T-cell (primary cell): ENCODE measurements around the gene SLC14A1. TPM values are rescaled to one million over a fixed set of nuclear protein-coding genes. Genes with fewer than 3 reads are reported as not detected.

Experiments
- ATAC-seq, 4 experiments: fragments of 200-7000 bp in 3 of 4; fragments of 150-1000 bp in 1 of 4; cut with Tn5 transposase; replicated peaks in 1 of 4; 1 replicate in 3 of 4; 2 replicates in 1 of 4; pipeline ENCODE4 v1.10.0; 2021; ENCODE audit warnings: moderate library complexity in 3 of 4, mild to moderate bottlenecking in 2 of 4, moderate number of reproducible peaks in 1 of 4
- CTCF ChIA-PET, 2 donors: fragments of 300-600 bp; sonication (Branson Sonifier 250); formaldehyde crosslinking; loops; one replicate each; lab custom pipeline; 2022; ENCODE audit warnings: antibody characterized with exemption in 2 of 2; lab: Charles Lee
- POLR2A ChIA-PET, 2 donors: fragments of 300-600 bp; sonication (Branson Sonifier 250); formaldehyde crosslinking; loops; one replicate each; lab custom pipeline; 2022; ENCODE audit warnings: antibody characterized with exemption in 2 of 2; lab: Charles Lee
- DNase-seq, 35 experiments: peaks; one replicate each; pipeline versions ENCODE4 v3.0.0 to v3.0.0-alpha.2; 2013 to 2023
- H3K27ac ChIP-seq: one replicate; pipeline ENCODE4 v1.5.1; 2013; ENCODE audit warnings: low read length
- H3K27me3 ChIP-seq, 2 experiments: replicated peaks in 1 of 2; 1 replicate in 1 of 2; 2 replicates in 1 of 2; pipeline versions ENCODE4 v1.6.1 to v1.7.0; 2013; ENCODE audit warnings: low read length in 1 of 2, mixed read lengths in 1 of 2; ENCODE audit not compliant: control insufficient read depth in 2 of 2, insufficient read depth in 2 of 2; ENCODE audit errors: extremely low read depth in 1 of 2
- H3K36me3 ChIP-seq, 2 donors: 1 replicate in 1 of 2; 2 replicates in 1 of 2; pipeline versions ENCODE4 v1.6.1 to v1.7.0; 2013; ENCODE audit warnings: low read length in 1 of 2; ENCODE audit not compliant: control insufficient read depth in 2 of 2, insufficient read depth in 1 of 2; ENCODE audit errors: extremely low read depth in 1 of 2
- H3K4me1 ChIP-seq, 2 experiments: 1 replicate in 1 of 2; 2 replicates in 1 of 2; pipeline versions ENCODE4 v1.6.1 to v1.7.0; 2013; ENCODE audit warnings: low read length in 2 of 2, mixed read lengths in 1 of 2; ENCODE audit not compliant: insufficient read depth in 2 of 2, control insufficient read depth in 1 of 2; ENCODE audit errors: extremely low read depth in 1 of 2
- H3K4me3 ChIP-seq, 2 donors: 1 replicate in 1 of 2; 2 replicates in 1 of 2; pipeline versions ENCODE4 v1.5.1 to v1.7.0; 2013; ENCODE audit warnings: mild to moderate bottlenecking in 2 of 2, low read length in 1 of 2, moderate library complexity in 1 of 2; ENCODE audit not compliant: control insufficient read depth in 1 of 2; ENCODE audit errors: extremely low read depth in 1 of 2
- H3K9me3 ChIP-seq: 2 replicates; pipeline ENCODE4 v1.7.0; 2013
- H3K27ac Mint-ChIP-seq, 2 donors: one replicate each; pipeline ENCODE4 v1.8.0; 2020 to 2021; ENCODE audit warnings: mild to moderate bottlenecking in 2 of 2, mixed read lengths in 2 of 2
- H3K27me3 Mint-ChIP-seq, 2 donors: one replicate each; pipeline ENCODE4 v1.8.0; 2021 to 2022; ENCODE audit warnings: mixed read lengths in 2 of 2
- H3K36me3 Mint-ChIP-seq: one replicate; pipeline ENCODE4 v1.8.0; 2021; ENCODE audit warnings: mixed read lengths
- H3K4me1 Mint-ChIP-seq, 3 donors: one replicate each; pipeline ENCODE4 v1.8.0; 2020 to 2022; ENCODE audit warnings: mixed read lengths in 3 of 3, mild to moderate bottlenecking in 1 of 3
- H3K4me3 Mint-ChIP-seq, 3 donors: one replicate each; pipeline ENCODE4 v1.8.0; 2020 to 2022; ENCODE audit warnings: mild to moderate bottlenecking in 3 of 3, mixed read lengths in 3 of 3, moderate library complexity in 3 of 3
- H3K9me3 Mint-ChIP-seq, 3 donors: one replicate each; pipeline ENCODE4 v1.8.0; 2020 to 2022; ENCODE audit warnings: mixed read lengths in 3 of 3
- WGBS: methylation state at CpG from one replicate; pipeline ENCODE4 v1.1.5; 2013; ENCODE audit warnings: missing lambda C conversion rate; ENCODE audit not compliant: insufficient coverage; 5-methylcytosine and 5-hydroxymethylcytosine counted together
- total RNA-seq, 35 experiments: library from RNA in 6 of 35; stranded (reverse) in 6 of 35; fragments of 120-200 nt in 1 of 35; gene quantifications; one replicate each; pipeline versions ENCODE4 v1.2.1 to v1.2.4 and lab custom pipeline; 2013 to 2026

SLC14A1 gene
- total RNA-seq, 5 donors from 2014 or later (not counting 1 experiment from before 2014, with no cell fraction given) = 1.8 to 30.8 (median 2.7) TPM

- H3K27ac Mint-ChIP-seq = no peak overlapping the region
- no peaks in the 10 kb centered on the region for H3K9me3 Mint-ChIP-seq
- peaks cover 0 to 7% (median 0%) of the 10 kb centered on the region in 3 donors for H3K4me1 Mint-ChIP-seq
- ChIA-PET CTCF (no interaction called here), POLR2A (no interaction called here)
- H3K36me3 Mint-ChIP-seq = no peaks in the 10 kb centered on the region
- Histone ChIP-seq H3K4me3 (no peak overlapping the region), H3K27ac (no peak overlapping the region), H3K36me3 (no peaks in the 10 kb centered on the region), H3K9me3 (no peaks in the 10 kb centered on the region), H3K27me3 (peaks cover 0 to 4% of the 10 kb centered on the region in 2 experiments), H3K4me1 (no peaks in the 10 kb centered on the region)
- ATAC-seq (no peak), DNase-seq (no peak)
- WGBS = 71% methylated on average over 1 of the region's 2 CpGs
- no peak overlapping the region for H3K4me3 Mint-ChIP-seq
- peaks cover 12 to 13% of the 10 kb centered on the region in 2 donors for H3K27me3 Mint-ChIP-seq
Measured at GRCh38 chr18:45765796-45766195, 41.8 kb downstream of the SLC14A1 start.

- Histone ChIP-seq H3K27me3 (peaks cover 0 to 12% of the 10 kb centered on the region in 2 experiments), H3K36me3 (no peaks in the 10 kb centered on the region), H3K27ac (no peak overlapping the region), H3K4me1 (peaks cover 11 to 28% of the 10 kb centered on the region in 2 experiments), H3K4me3 (no peak overlapping the region), H3K9me3 (no peaks in the 10 kb centered on the region)
- Mint-ChIP-seq H3K4me3 (no peak overlapping the region), H3K4me1 (peaks cover 18 to 46% (median 33%) of the 10 kb centered on the region in 3 donors), H3K27ac (no peak overlapping the region), H3K9me3 (no peaks in the 10 kb centered on the region), H3K27me3 (peaks cover 12 to 17% of the 10 kb centered on the region in 2 donors), H3K36me3 (no peaks in the 10 kb centered on the region)
- WGBS = 90% methylated on average over 2 of the region's 8 CpGs
- CTCF ChIA-PET = no interaction called here
- POLR2A ChIA-PET = no interaction called here
- no peak for DNase-seq
- ATAC-seq = no peak
Measured at GRCh38 chr18:45771587-45772480, 47.9 kb downstream of the SLC14A1 start.

GRCh38 chr18:45774065-45774521 lies 50.1 kb downstream of the SLC14A1 start:
- H3K4me3 Mint-ChIP-seq = peak overlapping the region in 2 of 3 donors; percentile 81 to 82
- H3K9me3 Mint-ChIP-seq = no peaks in the 10 kb centered on the region
- no peaks in the 10 kb centered on the region for H3K9me3 ChIP-seq
- POLR2A ChIA-PET = no interaction called here
- H3K4me1 Mint-ChIP-seq = peaks cover 18 to 46% (median 33%) of the 10 kb centered on the region in 3 donors
- H3K36me3 Mint-ChIP-seq = no peaks in the 10 kb centered on the region
- DNase-seq = peak in 8 of 35 experiments; percentile 0 to 31 (median 6)
- no peak overlapping the region for H3K4me3 ChIP-seq
- CTCF ChIA-PET = interaction anchor here in 1 of 2 donors (0.6 kb wide), 1 partner anchor 109 kb away, joined by 8 read pairs; no protein-coding TSS in a partner anchor
- no peak overlapping the region for H3K27ac ChIP-seq
- H3K36me3 ChIP-seq = no peaks in the 10 kb centered on the region
- peaks cover 0 to 8% of the 10 kb centered on the region in 2 experiments for H3K27me3 ChIP-seq
- ATAC-seq = peak; percentile 46 to 67 (median 58)
- H3K27ac Mint-ChIP-seq = peak overlapping the region; percentile 30 to 83
- peaks cover 11 to 19% of the 10 kb centered on the region in 2 donors for H3K27me3 Mint-ChIP-seq
- peaks cover 11 to 28% of the 10 kb centered on the region in 2 experiments for H3K4me1 ChIP-seq

GRCh38 chr18:45775241-45775676 lies 51.3 kb downstream of the SLC14A1 start:
- Histone ChIP-seq H3K9me3 (no peaks in the 10 kb centered on the region), H3K27ac (no peak overlapping the region), H3K4me1 (peaks cover 11 to 28% of the 10 kb centered on the region in 2 experiments), H3K4me3 (peak overlapping the region; percentile 67 to 85), H3K27me3 (peaks cover 0 to 8% of the 10 kb centered on the region in 2 experiments), H3K36me3 (no peaks in the 10 kb centered on the region)
- no peaks in the 10 kb centered on the region for H3K9me3 Mint-ChIP-seq
- H3K27ac Mint-ChIP-seq = peak overlapping the region; percentile 29 to 79
- H3K27me3 Mint-ChIP-seq = peaks cover 3 to 17% of the 10 kb centered on the region in 2 donors
- CTCF ChIA-PET = no interaction called here
- WGBS = 15% methylated on average over 35 of the region's 35 CpGs
- POLR2A ChIA-PET = interaction anchor here in 1 of 2 donors (0.5 kb wide), 1 partner anchor 55 kb away, joined by 5 read pairs; no protein-coding TSS in a partner anchor
- H3K4me3 Mint-ChIP-seq = peak overlapping the region; percentile 81 to 82 (median 81)
- ATAC-seq (peak; percentile 67 to 74 (median 70)), DNase-seq (peak in 34 of 35 experiments; percentile 4 to 65 (median 38))
- no peaks in the 10 kb centered on the region for H3K36me3 Mint-ChIP-seq
- peaks cover 18 to 41% (median 33%) of the 10 kb centered on the region in 3 donors for H3K4me1 Mint-ChIP-seq

GRCh38 chr18:45775743-45776142 lies 51.8 kb downstream of the SLC14A1 start:
- ChIA-PET POLR2A (no interaction called here), CTCF (no interaction called here)
- Histone ChIP-seq H3K4me1 (peaks cover 11 to 28% of the 10 kb centered on the region in 2 experiments), H3K9me3 (no peaks in the 10 kb centered on the region), H3K27me3 (peaks cover 0 to 10% of the 10 kb centered on the region in 2 experiments), H3K27ac (no peak overlapping the region), H3K4me3 (peak overlapping the region; percentile 67 to 85), H3K36me3 (no peaks in the 10 kb centered on the region)
- H3K4me3 Mint-ChIP-seq = peak overlapping the region; percentile 81 to 82 (median 81)
- peaks cover 18 to 39% (median 33%) of the 10 kb centered on the region in 3 donors for H3K4me1 Mint-ChIP-seq
- no peaks in the 10 kb centered on the region for H3K36me3 Mint-ChIP-seq
- peak overlapping the region in 1 of 2 donors; percentile 79 for H3K27ac Mint-ChIP-seq
- DNase-seq (no peak), ATAC-seq (no peak)
- WGBS = 93% methylated on average over 4 of the region's 8 CpGs
- no peaks in the 10 kb centered on the region for H3K9me3 Mint-ChIP-seq
- peaks cover 3 to 17% of the 10 kb centered on the region in 2 donors for H3K27me3 Mint-ChIP-seq

- Mint-ChIP-seq H3K4me1 (peaks cover 18 to 30% (median 29%) of the 10 kb centered on the region in 3 donors), H3K4me3 (no peak overlapping the region), H3K27me3 (peaks cover 3 to 19% of the 10 kb centered on the region in 2 donors), H3K36me3 (no peaks in the 10 kb centered on the region), H3K9me3 (no peaks in the 10 kb centered on the region), H3K27ac (no peak overlapping the region)
- ChIA-PET CTCF (interaction anchor here (0.6 to 1.1 kb wide), 2 partner anchors 9 to 26 kb away, joined by 3 read pairs; no protein-coding TSS in a partner anchor), POLR2A (no interaction called here)
- no CpG with 5 or more reads among the region's 1 CpG for WGBS
- no peak for DNase-seq
- no peak overlapping the region for H3K4me3 ChIP-seq
- no peak for ATAC-seq
- H3K4me1 ChIP-seq = peaks cover 11 to 28% of the 10 kb centered on the region in 2 experiments
- no peaks in the 10 kb centered on the region for H3K36me3 ChIP-seq
- peaks cover 0 to 8% of the 10 kb centered on the region in 2 experiments for H3K27me3 ChIP-seq
- H3K9me3 ChIP-seq = no peaks in the 10 kb centered on the region
- H3K27ac ChIP-seq = no peak overlapping the region
Measured at GRCh38 chr18:45777393-45777792, 53.4 kb downstream of the SLC14A1 start.
